NCI-H69 (cell line): ENCODE measurements around the gene XRRA1.

Experiments
- DNase-seq: peaks from one replicate; lab custom pipeline; 2025; lab: John Stamatoyannopoulos, UW

The XRRA1 gene

DNA sequence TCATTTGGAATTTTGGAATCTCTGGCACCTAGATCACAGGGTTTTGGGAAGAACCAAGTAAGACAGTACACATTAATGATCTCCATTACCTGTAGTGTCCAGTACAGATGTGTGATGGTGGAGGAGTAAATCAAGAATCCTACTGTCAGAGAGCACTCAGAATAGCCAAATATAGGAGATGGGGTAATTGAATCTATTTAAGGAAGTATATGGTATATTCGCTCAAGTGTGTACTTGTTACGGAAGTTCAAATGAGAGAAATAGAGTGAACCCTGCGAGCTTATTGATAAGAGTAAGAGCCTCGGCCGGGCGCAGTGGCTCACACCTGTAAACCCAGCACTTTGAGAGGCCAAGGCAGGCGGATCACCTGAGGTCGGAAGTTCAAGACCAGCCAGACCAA is 2.3 kb upstream of the XRRA1 start:
- DNase-seq, result no peak

DNA sequence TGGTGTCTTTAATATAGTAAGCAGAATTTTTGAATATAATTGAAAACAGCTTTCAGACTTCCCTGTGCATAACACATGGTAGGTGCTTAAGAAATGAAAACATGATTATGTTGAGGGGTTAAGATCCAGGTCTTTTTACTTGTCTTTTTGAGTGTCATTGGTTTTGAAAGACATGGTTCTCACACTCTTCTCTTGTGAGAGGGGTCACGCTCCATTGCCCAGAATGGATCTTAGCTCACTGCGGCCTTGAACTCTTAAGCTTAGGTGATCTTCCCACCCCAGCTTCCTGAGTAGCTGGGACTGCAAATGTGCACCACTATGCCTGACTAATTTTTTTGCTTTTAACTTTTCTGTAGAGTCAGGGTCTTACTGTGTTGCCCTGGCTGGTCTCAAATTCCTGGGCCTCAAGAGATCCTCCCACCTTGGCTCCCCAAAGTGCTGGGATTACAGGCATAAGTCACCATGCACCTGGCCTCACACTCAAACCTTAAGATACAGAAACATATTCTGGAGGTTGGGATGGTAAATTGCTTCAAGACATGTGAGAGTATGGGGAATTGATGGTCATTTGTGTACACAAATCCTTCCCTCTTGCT is 1.6 kb upstream of the XRRA1 start:
- DNase-seq, result no peak

DNA sequence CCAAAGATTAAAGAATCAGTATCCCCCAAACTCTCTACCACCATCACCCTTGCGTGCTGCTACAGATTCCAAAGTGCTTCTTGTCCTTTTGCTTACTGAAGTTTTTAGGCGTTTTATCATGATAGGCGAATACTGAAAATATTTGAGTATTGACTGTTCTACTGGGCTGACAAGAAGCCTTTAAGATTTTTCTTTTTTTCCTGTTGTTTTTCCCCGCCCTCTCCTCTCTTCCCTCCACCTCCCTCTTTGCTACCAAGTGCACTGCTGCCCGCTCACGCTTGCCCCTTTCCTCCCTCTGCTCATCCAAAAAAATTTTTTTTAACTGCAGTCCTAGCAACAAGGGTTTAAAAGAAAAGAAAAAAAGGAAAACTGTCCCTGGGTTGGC is 854 bp upstream of the XRRA1 start:
- peak; percentile 39 for DNase-seq

DNA sequence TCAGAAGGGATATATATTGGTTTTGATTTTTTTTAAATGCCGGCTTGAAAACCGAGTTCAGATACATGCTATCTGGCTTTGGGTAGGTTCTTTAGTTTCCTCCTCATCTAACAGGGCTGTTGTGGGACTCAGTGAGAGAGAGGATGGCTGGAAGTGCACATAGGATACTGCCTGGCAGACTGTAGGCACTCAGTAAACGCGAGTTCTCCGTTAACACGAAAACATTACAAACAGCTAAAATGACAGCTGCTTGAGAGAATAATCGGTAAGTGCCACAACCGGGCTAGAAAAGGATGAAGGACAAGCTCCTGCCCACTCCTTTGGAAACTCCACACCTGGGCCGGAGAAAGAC is 369 bp downstream of the XRRA1 start:
- peak; percentile 69 for DNase-seq

DNA sequence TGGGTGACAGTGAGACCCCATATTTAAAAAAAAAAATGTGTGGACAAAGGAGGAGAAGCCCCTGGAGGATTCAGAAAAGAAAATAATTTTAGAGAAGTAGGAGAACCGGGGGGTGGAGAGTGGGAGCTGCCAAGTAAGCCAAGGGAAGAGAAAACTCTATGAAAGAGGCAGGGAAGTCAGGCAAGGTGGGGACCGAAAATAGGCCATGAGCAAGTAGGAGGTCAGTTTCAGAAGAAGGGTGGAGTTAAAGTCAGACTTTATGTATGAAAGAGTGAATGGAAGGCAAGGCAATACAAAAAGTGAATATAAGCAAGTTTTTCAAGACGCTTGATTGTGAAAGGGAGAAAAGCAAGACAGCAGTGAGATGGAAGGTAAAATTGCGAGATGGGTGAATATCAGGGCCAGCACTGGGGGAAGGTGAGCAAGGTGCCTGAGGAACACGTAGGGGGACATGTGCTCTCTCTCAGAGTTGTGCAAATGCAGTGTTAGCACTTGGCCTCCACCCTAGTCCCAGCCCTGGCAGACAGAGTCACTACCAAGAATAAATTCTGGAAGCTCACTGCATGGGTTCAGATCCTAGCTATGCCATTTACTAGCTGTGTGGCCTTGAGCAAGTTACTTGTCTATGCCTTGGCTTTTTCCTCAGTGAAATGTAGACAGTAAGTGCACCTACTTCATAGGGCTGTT is 6.7 kb downstream of the XRRA1 start:
- DNase-seq, result no peak

DNA sequence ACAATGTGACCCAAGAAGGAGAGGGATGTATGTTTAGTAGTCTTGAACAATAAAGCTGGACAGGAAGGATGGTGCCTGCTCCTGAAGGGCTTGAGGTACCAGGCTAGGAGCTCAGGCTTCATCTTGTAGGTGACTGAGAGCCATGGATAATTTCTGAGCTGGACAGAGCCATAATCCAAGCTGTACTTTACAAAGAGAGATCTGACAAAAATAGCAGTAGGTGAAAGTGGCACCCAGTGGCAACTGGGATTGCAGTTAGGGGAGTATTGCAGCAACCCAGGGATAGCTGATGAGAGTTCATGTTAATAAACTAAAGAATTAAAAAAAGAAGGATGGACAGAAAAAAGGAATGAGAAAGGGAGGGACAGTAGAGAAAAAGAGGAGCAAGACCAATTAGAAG is 7.4 kb downstream of the XRRA1 start:
- DNase-seq, result no peak

DNA sequence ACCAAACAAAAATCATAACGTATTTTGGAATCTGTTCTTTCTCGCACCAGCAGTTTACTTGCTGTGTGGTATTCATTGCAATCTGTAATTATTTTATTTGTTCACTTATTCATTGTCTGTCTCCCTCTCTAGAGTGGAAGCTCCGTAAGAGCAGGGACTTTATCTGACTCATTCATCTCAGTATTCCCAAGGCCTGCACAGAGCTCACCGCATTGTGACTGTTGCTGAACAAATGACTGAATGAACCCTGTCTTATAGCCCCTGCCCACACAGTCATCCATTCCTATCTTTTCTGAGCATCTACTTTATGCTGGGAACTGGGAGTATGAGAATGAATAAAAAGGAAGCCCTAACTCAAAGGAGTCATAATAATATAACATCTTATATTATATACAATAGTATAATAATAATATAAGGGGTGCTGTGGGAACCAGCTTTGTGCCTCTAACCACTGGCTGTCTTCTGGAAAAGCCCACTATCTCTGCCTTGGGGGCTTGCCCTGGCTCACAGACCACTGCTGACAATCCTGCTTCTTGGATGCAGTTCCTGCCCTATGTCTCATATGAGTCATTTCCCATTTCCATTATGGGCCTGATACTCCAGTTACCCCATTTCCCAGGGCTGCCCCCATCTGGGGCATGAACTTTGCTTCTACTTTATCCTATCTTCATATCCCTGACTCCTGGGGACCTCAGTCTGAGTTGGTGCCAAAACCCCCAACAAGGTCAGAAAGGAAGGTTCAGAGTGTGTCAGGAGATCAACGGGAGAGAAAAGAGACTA is 11.0 kb downstream of the XRRA1 start:
- DNase-seq, result no peak

DNA sequence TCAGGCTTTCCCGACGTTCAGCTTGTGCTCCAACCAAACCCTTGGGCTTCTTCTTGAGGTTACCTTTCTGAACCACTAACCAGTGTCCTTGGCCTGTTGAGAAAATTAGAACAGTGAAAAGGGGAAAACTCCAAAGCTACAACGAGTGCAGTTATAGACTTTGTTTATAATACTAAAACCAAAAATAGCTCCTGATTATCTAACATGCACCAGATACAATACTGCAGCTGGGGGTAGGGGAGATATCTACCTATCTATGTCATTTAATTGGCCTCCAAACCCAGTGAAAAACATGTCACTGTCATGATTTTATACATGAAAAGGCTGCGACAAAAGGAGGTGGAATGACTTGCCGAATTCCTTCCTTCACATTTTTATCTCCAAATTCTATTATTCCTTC is 11.9 kb downstream of the XRRA1 start:
- DNase-seq, result no peak

DNA sequence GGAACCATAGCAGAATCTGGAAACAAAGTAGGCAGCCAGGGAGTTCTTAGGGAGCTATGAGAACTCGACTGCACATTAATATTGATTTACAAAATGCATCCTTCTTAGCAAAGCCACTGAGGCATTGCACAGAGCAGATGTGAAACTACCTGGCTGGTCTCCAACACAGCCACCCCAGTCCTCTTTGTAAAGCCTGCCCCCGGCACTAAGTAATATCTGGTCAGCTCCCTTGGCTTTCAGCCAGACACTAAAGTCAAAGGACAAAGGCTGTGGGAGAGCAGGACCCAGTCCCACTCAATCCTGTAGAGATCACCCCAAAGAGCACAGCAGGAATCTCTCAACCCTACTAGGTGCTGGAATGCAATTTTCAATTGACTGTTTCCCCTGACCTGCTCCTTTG is 12.8 kb downstream of the XRRA1 start:
- peak; percentile 24 for DNase-seq

DNA sequence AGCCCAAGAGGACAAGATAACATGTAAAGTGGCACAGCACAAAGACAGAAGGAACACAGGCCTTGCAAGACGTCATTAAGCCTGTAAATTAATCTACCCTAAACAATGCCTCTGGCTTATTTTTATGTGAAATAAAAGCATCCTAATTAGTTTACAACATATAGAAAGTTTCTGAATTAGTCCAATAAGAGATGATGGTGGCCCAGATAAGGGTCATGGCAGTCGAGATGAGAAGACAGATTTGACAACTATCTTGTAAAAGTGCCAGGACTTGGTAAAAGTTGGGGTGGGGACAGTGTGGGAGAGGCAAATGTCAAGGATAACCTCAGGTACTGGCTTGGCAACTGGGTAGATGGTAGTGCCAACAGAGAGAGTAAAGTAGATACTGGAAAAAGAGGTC is 13.6 kb downstream of the XRRA1 start:
- no peak for DNase-seq

DNA sequence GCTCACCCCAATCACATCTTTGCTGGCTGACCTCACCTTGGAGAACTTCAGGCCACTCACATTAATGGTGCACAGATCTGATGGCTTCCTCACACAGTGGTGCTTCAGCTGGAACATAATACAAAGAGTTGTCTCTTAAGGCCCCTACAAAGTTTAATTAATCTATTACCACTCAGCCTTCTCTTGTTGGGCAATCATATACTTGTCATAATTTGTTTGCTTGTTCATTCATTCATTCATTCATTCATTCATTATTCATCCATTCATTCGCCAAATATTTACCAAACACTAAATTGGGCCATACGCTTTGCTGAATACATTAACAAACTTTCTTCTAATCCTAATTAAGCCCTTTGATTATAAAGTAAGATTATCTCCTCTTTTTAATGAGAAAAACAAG is 15.1 kb downstream of the XRRA1 start:
- DNase-seq, result no peak

DNA sequence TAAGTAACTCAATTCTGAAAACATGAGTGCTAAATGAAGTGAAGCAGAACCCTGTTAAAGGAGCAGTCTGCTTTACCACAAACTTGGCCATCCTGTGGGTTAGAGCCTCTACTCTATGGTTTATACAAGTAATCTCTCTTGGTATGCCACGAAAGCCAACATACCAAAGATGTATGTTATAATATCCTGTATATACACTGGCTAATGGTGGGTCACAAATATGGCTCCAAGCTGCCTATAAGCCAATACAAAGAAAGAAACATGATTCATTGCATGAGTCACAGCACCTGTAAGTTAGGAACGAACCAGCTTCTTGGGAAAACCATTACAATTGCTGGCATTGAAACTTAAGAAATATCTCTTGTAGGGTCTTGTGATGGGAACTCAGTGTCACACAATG is 16.1 kb downstream of the XRRA1 start:
- DNase-seq, result no peak

DNA sequence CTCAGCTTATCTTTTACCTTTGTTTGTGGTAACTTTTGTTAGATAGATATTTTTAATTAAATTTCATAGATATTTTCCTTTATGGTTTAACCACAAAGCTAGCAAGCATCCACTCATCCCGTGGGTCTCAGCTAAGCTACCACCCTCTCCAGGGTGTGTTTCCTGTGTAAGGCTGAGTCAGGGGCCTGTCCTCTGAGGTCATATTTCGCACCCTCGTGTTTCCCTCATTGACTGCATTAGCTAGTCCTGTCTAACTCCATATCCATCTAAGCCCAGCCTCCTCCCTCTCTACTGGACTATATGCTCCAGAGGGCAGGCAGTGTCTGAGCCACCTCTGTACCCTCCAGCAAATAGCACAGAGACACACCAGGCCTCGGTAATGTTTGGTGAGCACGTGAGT is 16.7 kb downstream of the XRRA1 start:
- DNase-seq, result no peak

DNA sequence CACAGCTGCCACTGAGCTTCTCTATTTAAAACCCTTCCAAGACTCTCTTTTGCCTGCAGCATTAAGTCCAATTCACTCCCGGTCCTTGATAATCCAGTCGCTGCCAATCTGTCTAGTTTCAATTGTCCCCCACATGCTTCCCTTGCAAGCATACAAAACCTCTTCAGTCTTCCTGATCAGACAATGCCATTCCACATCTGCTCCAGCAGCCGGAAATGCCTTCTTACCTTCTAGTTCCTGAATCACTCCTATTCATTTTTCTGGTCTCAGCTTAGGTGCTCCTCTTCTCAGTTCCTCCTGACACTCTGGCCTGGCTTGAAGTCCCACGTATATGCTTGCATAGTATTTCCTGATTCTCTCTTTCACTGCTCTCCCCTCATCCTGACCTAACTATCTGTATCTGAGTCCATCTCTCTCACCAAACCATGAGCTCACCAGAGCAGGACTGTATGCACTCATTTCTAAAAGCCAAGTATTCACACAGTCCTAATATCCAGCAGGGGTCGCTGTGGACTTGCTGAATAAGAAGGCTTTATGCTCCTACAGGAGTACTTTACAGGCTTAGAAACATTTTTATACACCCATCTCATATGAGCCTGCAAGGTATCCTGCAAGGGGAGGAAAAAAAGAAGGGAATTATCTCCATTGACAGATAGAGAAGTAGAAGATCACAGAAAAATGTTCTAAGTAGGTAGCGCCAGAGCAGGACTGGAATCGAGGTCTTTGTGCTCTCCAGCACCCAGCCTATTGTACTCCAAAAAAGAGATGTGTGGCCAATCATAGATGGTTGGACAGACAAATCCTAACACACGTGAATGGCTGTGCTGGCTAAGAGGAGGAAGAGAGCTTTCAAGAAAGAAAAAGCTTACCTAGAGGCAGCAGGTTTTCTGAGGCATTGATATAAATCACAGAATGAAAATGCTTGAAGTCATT is 19.2 kb downstream of the XRRA1 start:
- DNase-seq, result peak; percentile 91

DNA sequence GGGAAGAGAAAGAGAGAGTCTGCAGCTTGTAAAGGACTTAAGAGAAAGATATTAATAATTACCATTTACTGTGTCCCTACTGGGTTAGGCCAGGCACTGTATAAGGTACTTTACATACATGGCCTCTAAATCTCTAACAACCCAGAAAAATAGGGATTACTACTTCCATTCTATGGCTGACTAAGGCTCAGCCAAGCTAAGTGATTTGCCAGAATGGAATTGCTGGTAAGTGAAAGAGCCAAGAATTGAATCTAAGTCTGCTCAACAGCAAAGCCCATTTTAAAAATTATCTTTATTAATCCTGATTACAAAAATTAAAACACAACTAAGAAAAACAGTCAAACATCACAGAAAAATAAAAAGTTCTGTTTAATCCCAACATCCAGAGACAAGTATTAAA is 21.4 kb downstream of the XRRA1 start:
- DNase-seq, result no peak

DNA sequence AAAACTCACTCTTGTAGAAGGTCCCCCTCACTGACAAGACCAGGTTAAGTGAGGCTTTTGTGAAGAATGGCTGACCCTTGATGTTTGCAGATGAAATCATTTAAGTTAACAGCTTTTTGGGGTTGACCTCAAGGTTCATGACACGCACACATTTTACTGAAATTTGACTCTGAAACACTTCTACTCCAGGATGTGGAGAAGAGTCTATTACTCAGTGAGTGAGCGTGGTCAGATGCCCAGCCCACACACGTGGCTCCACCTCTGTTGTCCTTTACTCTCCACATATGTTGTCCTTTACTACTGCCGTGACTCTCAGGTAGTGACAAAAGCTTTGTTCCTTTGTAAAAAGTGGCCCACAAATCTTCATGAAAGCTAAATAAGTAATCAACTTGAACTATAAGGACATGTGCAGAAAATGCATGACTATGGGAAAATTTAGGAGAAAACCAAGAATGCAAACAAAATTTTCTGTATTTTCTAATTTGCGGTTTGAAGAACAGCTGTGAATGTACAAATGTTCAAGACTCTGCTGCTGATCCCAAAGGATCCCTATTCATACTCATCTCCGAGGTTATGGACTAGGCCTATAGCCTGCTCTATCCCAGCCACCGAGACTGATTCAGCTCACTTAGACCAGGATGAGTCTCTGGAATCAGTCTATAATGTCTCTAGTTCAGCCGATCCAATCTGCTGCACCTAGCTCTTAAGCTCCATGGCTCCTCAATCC is 22.4 kb downstream of the XRRA1 start:
- DNase-seq, result no peak

DNA sequence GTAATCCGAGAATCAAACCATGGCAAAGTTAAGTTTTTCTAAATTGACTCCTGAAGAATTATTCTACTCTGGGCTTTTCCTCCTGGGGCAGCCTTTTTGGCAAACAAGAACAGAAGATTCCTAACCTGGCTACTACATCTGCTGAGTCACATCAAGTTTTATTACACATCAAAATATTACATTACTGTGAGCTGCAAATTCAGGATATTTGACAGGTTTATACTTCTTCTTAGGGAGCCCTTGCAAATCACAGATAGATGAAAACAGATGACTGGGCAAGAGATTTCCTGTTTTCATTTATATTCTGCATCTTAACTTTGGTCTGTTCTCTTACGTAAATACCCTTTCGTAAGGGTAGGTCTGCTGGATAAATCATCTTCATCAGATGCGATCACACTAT is 23.6 kb downstream of the XRRA1 start:
- DNase-seq, result no peak

DNA sequence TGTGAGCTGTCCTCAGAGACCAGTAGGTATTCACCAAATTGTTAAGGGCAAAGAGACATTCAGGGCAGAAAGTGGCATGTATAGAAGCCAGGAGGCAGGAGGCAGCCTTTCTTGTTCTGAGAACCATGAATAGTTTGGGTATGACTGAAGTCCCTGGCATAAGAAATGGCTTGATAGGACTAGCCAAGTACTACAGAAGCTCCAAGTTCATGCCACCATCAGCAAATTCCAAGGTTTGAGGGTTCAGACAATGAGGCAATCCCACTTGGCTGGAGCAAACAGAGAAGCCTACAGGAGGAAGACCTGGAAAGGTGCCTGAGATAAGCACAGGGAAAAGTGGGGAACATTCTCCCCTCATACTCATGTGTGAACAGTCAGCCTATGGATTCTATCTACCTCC is 25.8 kb downstream of the XRRA1 start:
- DNase-seq, result no peak

DNA sequence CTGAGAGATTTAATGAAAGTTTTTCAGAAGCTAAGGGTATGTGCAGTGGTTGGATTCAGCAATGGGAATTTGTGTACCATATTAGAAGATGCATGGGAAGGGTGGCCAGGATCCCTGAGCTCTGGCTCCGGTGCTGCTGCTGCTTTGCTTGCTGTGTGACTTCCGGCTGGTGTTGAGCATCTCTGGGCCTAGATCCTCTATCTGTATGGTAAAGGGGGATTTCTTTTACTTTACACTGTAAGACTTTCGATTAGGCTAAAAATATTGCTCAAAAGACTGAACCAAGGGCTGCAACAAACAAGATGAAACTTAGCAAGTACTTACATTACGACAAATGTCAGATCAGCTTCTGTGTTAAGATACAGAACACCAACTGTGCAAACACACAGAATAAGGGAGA is 39.1 kb downstream of the XRRA1 start:
- no peak for DNase-seq

DNA sequence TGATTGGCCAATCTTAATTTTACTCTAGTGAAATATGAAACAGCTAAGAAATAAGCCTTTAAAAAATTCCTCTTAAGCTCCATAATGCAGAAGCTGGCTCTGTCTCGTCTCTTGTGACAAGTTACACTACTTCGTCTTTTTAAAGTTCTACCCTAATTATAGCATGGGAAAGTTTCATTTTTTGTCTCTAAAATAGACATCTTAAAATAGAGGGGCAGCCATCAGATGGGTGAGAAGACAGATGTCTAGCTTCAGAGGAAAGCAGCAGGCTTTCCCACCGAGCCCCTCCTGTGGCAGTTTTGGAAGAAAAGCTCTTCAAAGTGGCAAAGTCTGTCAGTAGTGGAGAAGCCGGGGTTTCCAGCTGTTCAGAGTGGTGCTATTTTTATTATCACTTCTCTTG is 39.5 kb downstream of the XRRA1 start:
- no peak for DNase-seq

DNA sequence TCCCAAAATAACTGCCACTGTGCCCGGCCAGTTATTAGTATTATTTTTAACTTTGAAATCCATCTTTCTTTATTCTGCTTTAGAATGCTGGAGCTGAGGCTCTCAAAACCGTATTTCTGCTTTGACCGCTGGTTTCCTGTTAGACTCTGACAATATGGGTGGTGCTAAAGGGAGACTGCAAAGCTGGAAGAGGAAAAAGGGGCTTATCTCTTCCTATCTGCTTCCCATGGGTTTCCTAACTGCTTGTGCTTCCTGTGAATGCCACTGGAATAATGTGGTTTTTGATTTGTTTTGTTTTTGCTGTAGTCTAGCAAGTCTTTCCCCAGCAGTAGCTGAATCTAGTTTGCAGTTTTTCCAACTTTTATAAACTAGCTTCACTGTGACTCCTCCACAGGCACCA is 43.6 kb downstream of the XRRA1 start:
- DNase-seq, result no peak

DNA sequence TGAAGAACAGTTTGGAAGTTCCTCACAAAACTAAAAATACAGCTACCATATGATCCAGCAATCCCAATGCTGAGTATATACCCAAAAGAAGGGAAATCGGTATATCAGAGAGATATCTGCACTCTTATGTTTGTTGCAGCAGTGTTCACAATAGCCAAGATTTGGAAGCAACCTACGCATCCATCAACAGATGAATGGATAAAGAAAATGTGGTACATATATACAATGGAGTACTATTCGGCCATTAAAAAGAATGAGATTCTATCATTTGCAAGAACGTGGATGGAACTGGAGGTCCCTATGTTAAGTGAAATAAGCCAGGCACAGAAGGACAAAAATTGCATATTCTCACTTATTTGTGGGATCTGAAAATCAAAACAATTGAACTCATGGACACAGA is 46.5 kb downstream of the XRRA1 start:
- no peak for DNase-seq
